K562 (cell line): ENCODE data around the gene MICAL2. TPM values are rescaled to one million over a fixed set of nuclear protein-coding genes. Genes with fewer than 3 reads are reported as not detected.

ENCODE experiments used
- ETV5 ChIP-seq: sonication (generic); formaldehyde crosslinking; IDR thresholded peaks from 2 replicates; pipeline ENCODE4 v1.4.0; 2020; ENCODE audit warnings: low read depth, mild to moderate bottlenecking, missing genetic modification reagents
- GATAD2A ChIP-seq: fragments of 450-650 bp; IDR thresholded peaks from 2 replicates; pipeline ENCODE4 v1.6.1; 2017
- HEY1 ChIP-seq: fragments of 250-450 bp; sonication (Bioruptor Pico); IDR thresholded peaks from 2 replicates; pipeline ENCODE4 v1.5.0; 2020; ENCODE audit warnings: mild to moderate bottlenecking, moderate library complexity, borderline replicate concordance
- NFRKB ChIP-seq: fragments of 450-650 bp; IDR thresholded peaks from 2 replicates; pipeline ENCODE4 v1.6.1; 2016; ENCODE audit warnings: low read depth
- NR4A1 ChIP-seq, 2 experiments: fragments of 250-450 bp in 1 of 2; fragments of 450-650 bp in 1 of 2; sonication (Bioruptor Pico) in 1 of 2; IDR thresholded peaks; 2 replicates each; pipeline versions ENCODE4 v1.4.0 to v1.6.1; 2016 to 2020; ENCODE audit warnings: mild to moderate bottlenecking in 2 of 2, missing compliant biosample characterization in 1 of 2, missing genetic modification characterization in 1 of 2, moderate library complexity in 1 of 2
- TFAM ChIP-seq: fragments of 250-450 bp; sonication (Bioruptor Pico); conservative IDR thresholded peaks from 2 replicates; pipeline ENCODE4 v1.5.0; 2021; ENCODE audit warnings: mild to moderate bottlenecking, moderate library complexity
- polyA plus RNA-seq, 8 experiments: library from polyadenylated mRNA; depleted of rRNA in 4 of 8; stranded (reverse) in 5 of 8; unstranded in 3 of 8; fragments of >200 nt; fragmentation: Nextera tagmentation in 2 of 8; fragmentation: Illumina TruSeq in 1 of 8; extraction: Ambion mirVana in 2 of 8; extraction: Trizol in 1 of 8; gene quantifications; 2 replicates each; pipeline versions ENCODE4 v1.2.1 to v1.2.3, GENCODE V29; 2011 to 2014; ENCODE audit warnings: inconsistent platforms in 1 of 8, missing spikeins in 1 of 8
- total RNA-seq, 7 experiments: library from RNA; depleted of rRNA in 6 of 7; stranded (reverse); fragments of >200 nt in 6 of 7; fragmentation: Illumina TruSeq in 2 of 7; extraction: Trizol in 2 of 7; gene quantifications; 2 replicates each; pipeline versions ENCODE4 v1.2.1 to v1.2.3, GENCODE V29; 2011 to 2021; ENCODE audit warnings: low replicate concordance in 1 of 7
- TF ChIP-seq, protein P1 (sequence below), 2 experiments: fragments of 450-650 bp; IDR thresholded peaks; 2 replicates each; pipeline ENCODE4 v1.6.1; 2016; ENCODE audit warnings: mild to moderate bottlenecking in 2 of 2, borderline replicate concordance in 1 of 2, low read depth in 1 of 2, moderate library complexity in 1 of 2
- TF ChIP-seq, protein P2 (sequence below), 2 experiments: fragments of 450-650 bp in 1 of 2; sonication (generic) in 1 of 2; formaldehyde crosslinking in 1 of 2; IDR thresholded peaks in 1 of 2; conservative IDR thresholded peaks in 1 of 2; 2 replicates each; pipeline versions ENCODE4 v1.6.1 to v1.8.1; 2016 to 2023; ENCODE audit warnings: mild to moderate bottlenecking in 2 of 2, moderate library complexity in 2 of 2, inconsistent platforms in 1 of 2, missing genetic modification reagents in 1 of 2
- TF ChIP-seq, protein P3 (sequence below): fragments of 250-450 bp; sonication (Bioruptor Pico); IDR thresholded peaks from 2 replicates; pipeline ENCODE4 v1.5.0; 2021
- TF ChIP-seq, protein P4 (sequence below): fragments of 450-650 bp; formaldehyde crosslinking; IDR thresholded peaks from 2 replicates; pipeline ENCODE4 v1.4.0; 2020; ENCODE audit warnings: mild to moderate bottlenecking, moderate library complexity

MICAL2 gene
- total and polyA plus RNA-seq, 9 of the 15 experiments (the other 6 are each of a cell fraction or from before 2014, with no cell fraction given), result 4.7 to 64.2 (median 33.6) TPM

DNA sequence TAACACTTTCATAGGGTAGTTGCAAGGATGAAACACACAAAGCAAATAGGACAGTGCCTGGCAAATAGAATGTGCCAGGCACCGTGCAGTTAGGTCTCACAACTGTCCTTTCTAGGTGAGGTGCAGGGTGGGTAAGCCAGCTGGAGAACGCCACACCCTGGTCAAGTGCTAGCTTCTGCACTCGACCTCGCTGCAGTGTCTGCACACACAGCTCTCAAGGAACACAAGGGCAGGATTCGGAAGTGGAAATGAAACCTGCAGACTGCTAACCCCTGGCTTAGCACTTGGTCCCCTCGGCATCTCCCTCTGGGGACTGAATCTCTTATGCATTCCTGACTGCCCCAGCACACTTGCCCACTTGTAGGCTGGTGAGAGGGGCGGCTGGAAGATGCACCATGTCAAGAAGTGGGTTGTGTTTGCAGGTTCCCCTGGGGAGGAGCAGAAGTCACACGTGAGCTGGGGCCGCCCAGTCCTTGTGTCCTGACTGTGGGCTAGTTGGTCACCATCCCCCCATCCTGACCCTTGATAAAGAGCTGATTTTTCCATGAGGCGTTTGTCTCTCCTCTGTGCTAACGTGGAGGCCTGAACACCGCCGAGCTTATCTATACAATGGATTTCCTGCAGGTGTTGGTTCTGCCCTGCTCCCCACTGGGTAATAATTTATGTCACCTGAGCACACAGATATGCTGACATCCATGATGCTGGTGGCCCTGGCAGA lies 89.0 kb downstream of the MICAL2 start (continued):
- TF ChIP-seq, protein P1, sequence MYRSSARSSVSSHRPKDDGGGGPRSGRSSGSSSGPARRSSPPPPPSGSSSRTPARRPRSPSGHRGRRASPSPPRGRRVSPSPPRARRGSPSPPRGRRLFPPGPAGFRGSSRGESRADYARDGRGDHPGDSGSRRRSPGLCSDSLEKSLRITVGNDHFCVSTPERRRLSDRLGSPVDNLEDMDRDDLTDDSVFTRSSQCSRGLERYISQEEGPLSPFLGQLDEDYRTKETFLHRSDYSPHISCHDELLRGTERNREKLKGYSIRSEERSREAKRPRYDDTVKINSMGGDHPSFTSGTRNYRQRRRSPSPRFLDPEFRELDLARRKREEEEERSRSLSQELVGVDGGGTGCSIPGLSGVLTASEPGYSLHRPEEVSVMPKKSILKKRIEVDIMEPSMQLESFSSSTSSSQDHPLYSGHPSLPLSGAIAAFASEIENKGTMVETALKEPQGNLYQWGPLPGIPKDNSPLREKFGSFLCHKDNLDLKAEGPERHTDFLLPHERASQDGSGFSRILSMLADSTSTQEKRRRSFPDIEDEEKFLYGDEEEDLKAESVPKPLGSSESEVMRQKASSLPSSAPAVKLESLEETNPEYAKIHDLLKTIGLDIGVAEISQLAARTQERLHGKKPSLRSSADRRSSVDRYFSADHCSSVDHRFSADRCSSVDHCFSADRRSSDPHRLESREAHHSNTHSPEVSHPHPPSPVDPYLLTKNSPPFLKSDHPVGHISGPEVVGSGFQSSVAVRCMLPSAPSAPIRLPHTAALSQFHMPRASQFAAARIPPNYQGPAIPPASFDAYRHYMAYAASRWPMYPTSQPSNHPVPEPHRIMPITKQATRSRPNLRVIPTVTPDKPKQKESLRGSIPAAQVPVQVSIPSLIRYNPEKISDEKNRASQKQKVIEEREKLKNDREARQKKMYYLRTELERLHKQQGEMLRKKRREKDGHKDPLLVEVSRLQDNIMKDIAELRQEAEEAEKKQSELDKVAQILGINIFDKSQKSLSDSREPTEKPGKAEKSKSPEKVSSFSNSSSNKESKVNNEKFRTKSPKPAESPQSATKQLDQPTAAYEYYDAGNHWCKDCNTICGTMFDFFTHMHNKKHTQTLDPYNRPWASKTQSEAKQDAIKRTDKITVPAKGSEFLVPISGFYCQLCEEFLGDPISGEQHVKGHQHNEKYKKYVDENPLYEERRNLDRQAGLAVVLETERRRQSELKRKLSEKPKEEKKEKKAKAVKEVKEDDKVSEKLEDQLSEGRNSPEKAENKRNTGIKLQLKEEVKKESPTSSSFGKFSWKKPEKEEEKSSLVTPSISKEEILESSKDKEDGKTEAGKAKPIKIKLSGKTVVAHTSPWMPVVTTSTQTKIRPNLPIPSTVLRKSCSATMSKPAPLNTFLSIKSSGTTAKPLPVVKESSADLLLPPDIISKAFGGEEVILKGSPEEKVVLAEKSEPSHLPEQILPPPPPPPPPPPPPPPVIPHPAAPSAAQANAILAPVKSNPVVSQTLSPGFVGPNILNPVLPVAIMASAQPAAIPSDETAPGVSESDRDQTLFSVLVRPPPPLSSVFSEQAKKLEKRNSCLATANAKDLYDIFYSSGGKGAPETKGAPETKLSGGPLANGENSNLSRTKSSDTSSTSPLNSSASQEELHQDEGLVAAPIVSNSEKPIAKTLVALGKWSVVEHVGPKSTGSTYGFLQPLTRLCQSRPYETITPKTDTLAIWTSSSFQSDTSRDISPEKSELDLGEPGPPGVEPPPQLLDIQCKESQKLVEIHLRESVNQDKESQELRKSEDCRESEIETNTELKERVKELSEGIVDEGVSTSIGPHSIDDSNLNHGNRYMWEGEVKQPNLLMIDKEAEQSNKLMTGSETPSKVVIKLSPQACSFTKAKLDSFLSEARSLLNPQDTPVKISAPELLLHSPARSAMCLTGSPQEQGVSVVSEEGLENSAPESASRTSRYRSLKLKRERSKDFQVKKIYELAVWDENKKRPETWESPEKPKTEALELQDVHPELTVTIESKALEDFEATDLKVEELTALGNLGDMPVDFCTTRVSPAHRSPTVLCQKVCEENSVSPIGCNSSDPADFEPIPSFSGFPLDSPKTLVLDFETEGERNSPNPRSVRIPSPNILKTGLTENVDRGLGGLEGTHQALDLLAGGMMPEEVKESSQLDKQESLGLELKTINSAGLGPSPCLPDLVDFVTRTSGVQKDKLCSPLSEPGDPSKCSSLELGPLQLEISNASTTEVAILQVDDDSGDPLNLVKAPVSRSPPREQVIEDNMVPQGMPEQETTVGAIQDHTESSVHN (IDR thresholded peaks at IDR 0.05; ENCODE audit: borderline replicate concordance in 1 of 2, low read depth in 1 of 2), result no peak
- TF ChIP-seq ETV5 (CRISPR knock-in tag) (no peak), HEY1 (CRISPR knock-in tag) (no peak), NR4A1 (CRISPR knock-in tag; IDR thresholded peaks at IDR 0.05) (no peak), NR4A1 (tag; IDR thresholded peaks at IDR 0.05) (0 out of 2 replicates have a peak, but pooled peaks have one; percentile 55), TFAM (CRISPR knock-in tag) (no peak), NFRKB (no peak), GATAD2A (0 out of 2 replicates have a peak, but pooled peaks have one; percentile 3)
- TF ChIP-seq, protein P2, sequence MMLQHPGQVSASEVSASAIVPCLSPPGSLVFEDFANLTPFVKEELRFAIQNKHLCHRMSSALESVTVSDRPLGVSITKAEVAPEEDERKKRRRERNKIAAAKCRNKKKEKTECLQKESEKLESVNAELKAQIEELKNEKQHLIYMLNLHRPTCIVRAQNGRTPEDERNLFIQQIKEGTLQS (IDR thresholded peaks at IDR 0.05), result no peak
- TF ChIP-seq, protein P2 (CRISPR knock-in tag; conservative IDR thresholded peaks at IDR 0.05), result no peak
- TF ChIP-seq, protein P3, sequence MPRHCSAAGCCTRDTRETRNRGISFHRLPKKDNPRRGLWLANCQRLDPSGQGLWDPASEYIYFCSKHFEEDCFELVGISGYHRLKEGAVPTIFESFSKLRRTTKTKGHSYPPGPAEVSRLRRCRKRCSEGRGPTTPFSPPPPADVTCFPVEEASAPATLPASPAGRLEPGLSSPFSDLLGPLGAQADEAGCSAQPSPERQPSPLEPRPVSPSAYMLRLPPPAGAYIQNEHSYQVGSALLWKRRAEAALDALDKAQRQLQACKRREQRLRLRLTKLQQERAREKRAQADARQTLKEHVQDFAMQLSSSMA (CRISPR knock-in tag), result no peak
- TF ChIP-seq, protein P4, sequence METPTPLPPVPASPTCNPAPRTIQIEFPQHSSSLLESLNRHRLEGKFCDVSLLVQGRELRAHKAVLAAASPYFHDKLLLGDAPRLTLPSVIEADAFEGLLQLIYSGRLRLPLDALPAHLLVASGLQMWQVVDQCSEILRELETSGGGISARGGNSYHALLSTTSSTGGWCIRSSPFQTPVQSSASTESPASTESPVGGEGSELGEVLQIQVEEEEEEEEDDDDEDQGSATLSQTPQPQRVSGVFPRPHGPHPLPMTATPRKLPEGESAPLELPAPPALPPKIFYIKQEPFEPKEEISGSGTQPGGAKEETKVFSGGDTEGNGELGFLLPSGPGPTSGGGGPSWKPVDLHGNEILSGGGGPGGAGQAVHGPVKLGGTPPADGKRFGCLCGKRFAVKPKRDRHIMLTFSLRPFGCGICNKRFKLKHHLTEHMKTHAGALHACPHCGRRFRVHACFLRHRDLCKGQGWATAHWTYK (CRISPR knock-in tag), result no peak
